ENCODE data around the gene IRF8.

The IRF8 gene

DNA sequence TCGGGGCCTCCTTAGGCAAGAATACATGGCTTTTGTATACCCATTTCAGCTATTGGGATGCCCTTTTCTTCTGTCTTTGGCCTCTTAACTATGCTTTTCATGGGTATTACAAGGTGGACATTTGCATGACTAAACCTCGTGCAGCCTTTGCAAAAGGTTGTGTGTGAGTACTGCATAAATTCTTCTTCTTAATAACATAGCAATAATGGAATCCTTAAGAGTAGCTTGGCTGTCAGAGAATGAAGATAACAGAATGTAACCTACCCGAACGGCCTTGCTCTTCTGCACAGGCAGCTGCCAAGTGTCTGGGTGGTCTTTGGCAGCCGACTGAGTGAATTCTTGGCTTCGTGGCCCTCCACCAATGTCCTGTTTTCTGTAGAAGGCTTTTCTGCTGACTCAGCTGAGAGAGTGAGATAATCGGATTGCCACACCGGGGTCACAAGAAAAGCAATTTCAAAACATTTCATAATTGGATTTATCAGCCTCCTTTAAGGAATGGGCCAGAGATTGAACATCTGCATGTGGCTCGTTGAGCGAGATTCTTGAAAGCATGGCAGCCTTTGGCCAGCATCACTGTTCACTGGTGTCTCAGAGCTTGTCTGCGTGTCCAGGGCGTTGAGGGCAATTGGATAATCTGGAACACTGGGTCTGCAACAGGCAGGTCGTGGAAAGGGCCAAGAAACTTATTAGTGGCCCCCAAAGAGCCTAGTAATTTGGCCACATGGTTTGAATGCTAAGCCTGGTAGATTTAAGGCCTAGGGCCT is 13.4 kb downstream of the IRF8 start:
- no peak for TF ChIP-seq POLR2AphosphoS5 (IDR thresholded peaks at IDR 0.05; ENCODE audit: low read depth, low read length)
- no peak for TF ChIP-seq SIN3A (IDR thresholded peaks at IDR 0.05; ENCODE audit: borderline replicate concordance, insufficient read depth, low read length)
- no peak for TF ChIP-seq TAF1 (IDR thresholded peaks at IDR 0.05; ENCODE audit: borderline replicate concordance, insufficient read depth, low read length)
- no peak for TF ChIP-seq FOXP2 (optimal IDR thresholded peaks at IDR 0.05; ENCODE audit: borderline replicate concordance, extremely low read depth, extremely low read length, insufficient read depth)
- no peak for TF ChIP-seq REST (IDR thresholded peaks at IDR 0.05; ENCODE audit: insufficient read depth in 1 of 2, low read depth in 2 of 2, low read length in 2 of 2)

DNA sequence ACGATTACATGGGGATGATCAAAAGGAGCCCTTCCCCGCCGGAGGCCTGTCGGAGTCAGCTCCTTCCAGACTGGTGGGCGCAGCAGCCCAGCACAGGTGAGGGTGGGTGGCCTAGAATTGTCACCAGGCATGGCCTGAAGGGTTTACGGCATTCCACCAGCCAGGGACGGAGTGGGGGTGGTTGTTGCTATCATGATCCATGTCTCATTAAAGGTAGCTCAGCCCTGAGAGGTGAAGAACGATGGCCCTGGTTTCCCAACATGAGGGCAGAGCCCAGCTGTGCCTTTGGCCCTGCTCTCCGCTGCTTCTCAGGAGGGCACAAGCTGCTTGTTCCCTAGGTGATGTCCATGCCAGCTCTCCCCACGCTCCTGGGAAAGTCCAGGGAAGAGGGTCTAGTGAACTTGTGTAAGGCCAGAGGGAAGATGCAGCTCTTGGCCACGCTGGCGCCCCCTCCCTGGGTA is 14.2 kb downstream of the IRF8 start:
- no peak for TF ChIP-seq POLR2AphosphoS5 (IDR thresholded peaks at IDR 0.05; ENCODE audit: low read depth, low read length)
- TF ChIP-seq REST (IDR thresholded peaks at IDR 0.05; ENCODE audit: insufficient read depth in 1 of 2, low read depth in 2 of 2, low read length in 2 of 2): no peak
- no peak for TF ChIP-seq TAF1 (IDR thresholded peaks at IDR 0.05; ENCODE audit: borderline replicate concordance, insufficient read depth, low read length)
- TF ChIP-seq SIN3A (IDR thresholded peaks at IDR 0.05; ENCODE audit: borderline replicate concordance, insufficient read depth, low read length): no peak
- TF ChIP-seq FOXP2 (optimal IDR thresholded peaks at IDR 0.05; ENCODE audit: borderline replicate concordance, extremely low read depth, extremely low read length, insufficient read depth): no peak

- TF ChIP-seq FOXP2 (optimal IDR thresholded peaks at IDR 0.05; ENCODE audit: borderline replicate concordance, extremely low read depth, extremely low read length, insufficient read depth) (no peak), SIN3A (IDR thresholded peaks at IDR 0.05; ENCODE audit: borderline replicate concordance, insufficient read depth, low read length) (no peak), REST (IDR thresholded peaks at IDR 0.05; ENCODE audit: insufficient read depth in 1 of 2, low read depth in 2 of 2, low read length in 2 of 2) (no peak)
Measured at GRCh38 chr16:85913688-85914422, 14.9 kb downstream of the IRF8 start.

DNA sequence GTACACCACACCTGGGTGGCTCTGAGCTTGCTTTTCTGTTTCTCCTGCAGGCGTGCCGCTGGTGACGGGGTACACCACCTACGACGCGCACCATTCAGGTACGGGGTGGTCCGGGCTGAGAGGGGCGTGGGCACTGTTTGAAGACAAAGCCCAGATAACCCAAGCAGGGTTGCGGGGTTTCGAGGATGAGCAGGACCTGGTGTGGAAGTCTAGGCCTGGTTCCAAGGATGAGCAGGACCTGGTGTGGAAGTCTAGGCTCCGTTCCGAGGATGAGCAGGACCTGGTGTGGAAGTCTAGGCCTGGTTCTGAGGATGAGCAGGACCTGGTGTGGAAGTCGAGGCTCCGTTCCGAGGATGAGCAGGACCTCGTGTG is 15.4 kb downstream of the IRF8 start:
- no peak for TF ChIP-seq TAF1 (IDR thresholded peaks at IDR 0.05; ENCODE audit: borderline replicate concordance, insufficient read depth, low read length)
- no peak for TF ChIP-seq SIN3A (IDR thresholded peaks at IDR 0.05; ENCODE audit: borderline replicate concordance, insufficient read depth, low read length)
- no peak for TF ChIP-seq FOXP2 (optimal IDR thresholded peaks at IDR 0.05; ENCODE audit: borderline replicate concordance, extremely low read depth, extremely low read length, insufficient read depth)
- no peak for TF ChIP-seq POLR2AphosphoS5 (IDR thresholded peaks at IDR 0.05; ENCODE audit: low read depth, low read length)
- TF ChIP-seq REST (IDR thresholded peaks at IDR 0.05; ENCODE audit: insufficient read depth in 1 of 2, low read depth in 2 of 2, low read length in 2 of 2): no peak
